HG02885 (cell line): ENCODE measurements around the gene SNRPD2.

Source experiments
- ATAC-seq: cut with Tn5 transposase; IDR thresholded peaks from one replicate; pipeline ENCODE4 v1.9.1; 2021; ENCODE audit warnings: mild to moderate bottlenecking; ENCODE audit not compliant: unreplicated experiment, poor library complexity

Gene SNRPD2

DNA sequence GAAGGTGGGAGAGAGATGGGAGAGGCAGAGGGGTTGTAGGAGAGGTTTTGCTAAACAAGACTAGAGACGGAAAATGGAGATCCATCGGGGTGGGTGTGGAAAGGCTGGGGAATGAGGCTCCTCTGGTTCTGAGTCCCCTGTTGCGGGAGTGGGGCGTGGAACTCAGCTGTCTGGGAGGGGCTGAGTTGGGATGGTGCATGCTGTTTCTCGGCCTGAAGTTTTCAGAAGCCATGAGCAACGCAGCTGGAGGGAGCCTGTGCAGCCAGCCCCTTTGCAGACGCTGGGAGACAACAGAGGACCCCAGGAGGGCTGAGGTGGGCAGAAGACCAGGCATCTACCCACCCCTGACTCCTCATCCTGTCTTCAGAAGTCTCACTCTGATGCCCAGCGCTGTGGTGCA, 31.1 kb downstream of the SNRPD2 start:
- no peak for ATAC-seq

DNA sequence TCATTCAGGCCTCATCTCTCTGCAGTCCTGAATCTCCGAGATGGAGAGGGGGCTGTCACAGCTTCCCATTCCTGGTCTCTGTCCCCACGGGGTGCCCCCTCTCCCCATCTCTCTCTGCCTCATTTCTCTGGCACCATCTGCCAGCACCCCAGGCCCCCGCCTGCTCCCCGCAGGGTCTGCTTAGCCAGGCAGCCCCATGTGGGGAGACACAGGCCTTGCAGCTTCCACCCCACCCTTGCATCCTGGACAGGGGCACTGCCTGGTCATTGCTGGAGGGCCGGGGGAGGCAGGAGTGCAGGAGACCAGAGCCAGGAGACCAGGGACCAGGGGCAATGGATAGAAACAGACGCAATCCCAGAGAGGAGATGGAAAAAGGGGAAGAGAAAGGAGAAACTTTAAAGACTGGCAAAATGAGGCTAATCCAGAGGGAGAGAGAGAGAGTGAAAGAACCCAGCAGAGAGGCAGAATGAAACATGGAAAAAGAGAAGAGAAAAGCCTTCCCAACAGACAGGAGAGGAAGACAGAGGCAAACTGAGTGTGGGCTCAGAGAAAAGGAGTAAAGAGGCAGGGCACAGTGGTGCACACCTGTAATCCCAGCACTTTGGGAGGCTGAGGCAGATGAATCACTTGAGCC, 32.5 kb downstream of the SNRPD2 start:
- no peak for ATAC-seq

DNA sequence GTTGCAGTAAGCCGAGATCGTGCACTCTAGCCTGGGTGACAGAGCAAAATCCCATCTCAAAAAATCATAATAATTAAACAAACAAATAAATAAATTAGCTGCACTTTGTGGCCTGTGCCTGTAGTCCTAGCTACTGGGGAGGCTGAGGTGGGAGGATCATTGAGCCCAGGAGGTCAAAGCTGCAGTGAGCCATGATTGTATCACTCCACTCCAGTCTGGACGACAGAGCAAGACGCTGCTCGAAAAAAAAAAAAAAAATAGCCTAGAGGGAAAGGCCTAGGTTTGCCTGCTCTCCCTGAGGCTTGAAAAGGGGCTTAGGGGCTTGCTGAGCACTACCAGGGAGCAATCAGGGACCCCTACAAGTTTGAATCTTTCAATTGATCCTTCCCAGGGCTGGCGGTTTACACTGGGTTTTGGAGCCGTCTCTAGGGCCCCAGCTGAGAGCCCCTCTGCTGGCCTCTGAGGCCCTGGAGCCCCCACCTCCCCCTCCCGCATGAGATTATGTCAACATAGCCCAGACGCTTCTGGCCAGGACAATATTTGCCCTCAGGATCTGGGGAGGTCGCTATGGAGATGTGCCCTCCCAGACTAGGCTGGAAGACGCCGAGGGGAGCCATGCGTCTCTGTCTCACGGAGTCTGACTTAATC, 34.1 kb downstream of the SNRPD2 start:
- ATAC-seq: no peak

DNA sequence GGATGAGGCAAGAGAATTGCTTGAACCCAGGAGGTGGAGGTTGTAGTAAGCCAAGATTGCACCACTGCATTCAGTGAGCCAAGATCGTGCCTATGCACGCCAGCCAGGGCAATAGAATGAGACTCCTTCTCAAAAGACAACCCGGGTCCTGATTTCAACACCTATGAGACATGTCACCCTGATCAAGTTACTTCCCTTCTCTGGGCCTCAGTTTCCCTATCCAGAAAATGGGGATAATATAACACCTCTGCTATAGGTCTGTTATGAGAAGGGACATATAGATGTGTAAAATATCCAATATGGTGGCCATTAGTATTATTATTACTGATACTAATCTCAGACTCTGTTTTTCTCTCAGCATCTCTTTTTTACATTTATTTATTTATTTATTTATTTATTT, 36.7 kb downstream of the SNRPD2 start:
- ATAC-seq: no peak

DNA sequence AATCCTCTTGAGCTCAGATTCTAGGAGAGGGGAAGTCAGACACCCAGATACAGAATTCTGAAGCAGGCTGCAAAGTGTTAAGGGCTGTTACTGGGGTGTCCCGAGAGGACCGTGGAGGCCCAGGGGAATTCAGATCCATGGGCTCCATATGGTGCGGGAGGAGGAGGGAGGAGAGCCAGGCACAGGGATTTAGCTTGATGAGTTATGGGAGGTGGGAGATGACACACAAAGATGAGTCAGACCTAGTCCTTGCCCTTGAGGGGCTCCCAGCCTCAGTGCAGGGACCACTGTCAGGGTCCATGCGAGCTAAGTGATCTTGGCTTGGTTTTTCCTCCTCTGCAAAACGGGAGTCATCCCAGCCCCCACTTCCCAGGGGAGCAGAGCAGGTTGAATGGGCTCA, 38.1 kb downstream of the SNRPD2 start:
- no peak for ATAC-seq

DNA sequence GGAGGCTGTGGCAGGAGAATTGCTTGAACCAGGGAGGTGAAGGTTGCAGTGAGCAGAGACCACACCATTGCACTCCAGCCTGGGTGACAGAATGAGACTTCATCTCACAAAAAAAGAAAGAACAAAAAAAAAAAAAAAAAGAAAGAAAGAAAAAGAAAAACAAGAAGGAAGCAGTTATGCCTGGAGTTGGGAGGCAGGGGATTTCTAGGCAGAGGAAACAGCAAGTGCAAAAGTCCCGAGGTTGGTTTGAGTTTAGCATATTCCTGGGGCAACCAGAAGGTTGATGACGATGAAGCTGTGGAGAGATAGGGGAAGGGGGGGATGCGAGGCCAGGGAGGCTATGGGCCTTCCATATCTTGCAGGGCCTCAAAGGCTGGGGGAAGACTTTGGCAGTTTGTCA, 41.0 kb downstream of the SNRPD2 start:
- no peak for ATAC-seq

DNA sequence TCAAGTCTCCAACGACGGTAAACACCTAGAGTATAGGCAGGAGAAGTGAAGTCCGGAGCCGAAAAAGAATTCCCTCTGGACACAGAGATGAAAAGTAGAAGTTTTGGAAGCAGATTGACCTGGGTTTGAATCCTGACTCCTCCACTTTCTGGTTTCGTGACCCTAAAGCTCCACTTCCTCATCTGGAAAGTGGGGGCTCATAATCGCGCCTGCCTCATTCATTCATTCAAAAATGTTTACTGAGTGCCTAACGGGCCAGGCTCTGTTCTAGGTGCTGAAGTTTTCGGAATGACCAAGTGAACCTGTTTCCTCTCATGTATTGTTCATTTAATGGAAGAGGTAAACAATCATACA, 45.4 kb downstream of the SNRPD2 start:
- no peak for ATAC-seq

DNA sequence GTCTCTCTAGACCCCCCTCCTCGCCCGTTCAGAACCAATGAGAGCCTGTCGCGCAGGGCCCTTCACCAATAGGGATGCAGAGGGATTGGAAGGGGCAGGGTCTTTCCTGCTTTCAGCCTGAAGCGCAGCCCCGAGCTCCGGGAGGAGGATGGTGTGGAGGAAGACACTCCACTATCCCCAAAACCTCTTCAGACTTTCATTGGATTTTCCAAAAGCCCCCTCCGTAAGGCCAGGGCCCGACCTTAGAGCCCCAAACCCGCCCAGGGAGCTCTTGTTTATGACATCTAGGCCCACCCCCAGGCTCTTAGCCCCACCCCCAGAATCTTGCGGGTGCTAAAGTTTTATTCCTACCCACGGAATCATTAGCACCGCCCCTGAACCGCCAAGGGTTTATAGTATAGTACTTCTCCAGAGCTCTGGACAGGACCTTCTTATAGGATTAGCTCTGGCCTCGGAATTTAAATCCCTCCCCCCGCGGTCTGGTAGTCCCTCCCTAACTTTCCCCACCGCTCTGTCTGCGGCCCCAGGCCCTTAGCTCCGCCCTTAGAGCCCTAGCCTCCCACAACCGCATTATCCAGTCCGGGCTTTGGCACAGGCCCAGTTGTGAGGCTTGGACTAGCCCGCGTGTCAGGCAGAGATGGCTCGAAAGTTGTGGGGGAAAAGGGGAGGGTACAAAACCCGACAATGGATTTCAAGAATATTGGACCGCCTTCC, 46.0 kb downstream of the SNRPD2 start:
- ATAC-seq: peak; percentile 42

DNA sequence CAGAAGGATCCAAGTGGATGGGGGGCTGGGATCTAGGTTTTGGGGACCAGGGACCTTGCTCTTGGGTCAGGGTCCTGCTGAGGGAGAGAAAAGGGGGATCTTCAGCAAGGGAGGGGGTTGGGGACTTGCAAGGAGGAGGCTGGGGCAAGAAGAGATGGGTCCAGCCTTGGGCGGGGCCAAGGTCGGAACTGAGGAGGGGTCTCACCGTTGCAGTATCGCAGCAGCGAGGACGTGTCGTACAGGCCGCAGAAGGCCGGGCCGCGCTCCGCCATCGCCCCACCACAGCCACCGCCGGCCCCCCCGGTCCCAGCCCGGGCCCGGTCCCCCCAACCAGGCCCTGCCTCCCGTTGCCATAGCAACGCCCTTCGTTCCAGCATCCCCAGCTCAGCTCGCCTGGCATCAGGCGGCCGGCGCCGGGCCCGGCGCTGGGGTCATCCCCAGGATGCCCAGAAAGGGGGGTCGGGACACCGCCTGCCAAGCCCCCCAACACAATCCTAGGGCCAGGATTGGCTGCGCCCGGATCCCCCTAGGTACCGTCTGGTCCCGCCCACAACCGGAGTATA, 46.6 kb downstream of the SNRPD2 start:
- ATAC-seq: no peak

DNA sequence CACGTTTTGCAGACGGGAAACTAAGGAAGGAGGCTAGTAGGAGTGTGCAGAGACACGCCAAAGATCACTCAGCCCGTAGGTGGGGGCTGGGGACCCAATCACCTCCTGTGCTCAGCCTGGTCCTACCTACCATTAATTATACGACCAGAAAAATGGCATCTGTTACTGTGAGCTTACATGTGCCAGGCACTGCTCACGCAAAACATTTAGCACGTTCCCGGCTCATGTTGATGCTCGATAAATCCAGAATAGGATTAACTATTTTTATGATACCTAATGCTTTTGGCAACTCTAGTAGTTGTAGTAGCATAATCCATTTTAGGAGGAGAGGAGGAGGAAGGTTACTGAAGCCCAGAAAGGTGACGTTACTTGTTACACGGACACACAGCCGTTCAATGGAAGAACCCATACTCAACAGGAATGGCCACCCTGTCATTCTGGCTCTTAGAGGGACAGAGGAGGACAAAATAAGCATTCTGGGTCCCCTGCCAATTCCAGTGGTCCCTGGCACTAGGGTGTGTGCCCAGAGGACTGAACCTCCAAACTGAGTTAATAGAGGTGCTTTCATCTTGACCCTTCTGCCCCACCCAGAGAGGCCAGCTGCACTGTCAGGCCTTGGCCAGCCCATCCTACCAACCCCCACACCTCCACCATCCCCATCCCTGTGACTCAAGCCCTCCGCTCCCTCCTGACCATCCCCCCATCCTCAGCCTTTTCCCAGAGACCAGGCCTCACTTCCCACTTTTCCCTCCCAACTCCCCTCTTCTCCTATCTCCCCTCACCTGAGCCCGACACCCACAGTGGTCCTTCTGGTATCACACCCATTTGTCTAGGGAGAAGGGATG, 47.6 kb downstream of the SNRPD2 start:
- ATAC-seq: no peak

DNA sequence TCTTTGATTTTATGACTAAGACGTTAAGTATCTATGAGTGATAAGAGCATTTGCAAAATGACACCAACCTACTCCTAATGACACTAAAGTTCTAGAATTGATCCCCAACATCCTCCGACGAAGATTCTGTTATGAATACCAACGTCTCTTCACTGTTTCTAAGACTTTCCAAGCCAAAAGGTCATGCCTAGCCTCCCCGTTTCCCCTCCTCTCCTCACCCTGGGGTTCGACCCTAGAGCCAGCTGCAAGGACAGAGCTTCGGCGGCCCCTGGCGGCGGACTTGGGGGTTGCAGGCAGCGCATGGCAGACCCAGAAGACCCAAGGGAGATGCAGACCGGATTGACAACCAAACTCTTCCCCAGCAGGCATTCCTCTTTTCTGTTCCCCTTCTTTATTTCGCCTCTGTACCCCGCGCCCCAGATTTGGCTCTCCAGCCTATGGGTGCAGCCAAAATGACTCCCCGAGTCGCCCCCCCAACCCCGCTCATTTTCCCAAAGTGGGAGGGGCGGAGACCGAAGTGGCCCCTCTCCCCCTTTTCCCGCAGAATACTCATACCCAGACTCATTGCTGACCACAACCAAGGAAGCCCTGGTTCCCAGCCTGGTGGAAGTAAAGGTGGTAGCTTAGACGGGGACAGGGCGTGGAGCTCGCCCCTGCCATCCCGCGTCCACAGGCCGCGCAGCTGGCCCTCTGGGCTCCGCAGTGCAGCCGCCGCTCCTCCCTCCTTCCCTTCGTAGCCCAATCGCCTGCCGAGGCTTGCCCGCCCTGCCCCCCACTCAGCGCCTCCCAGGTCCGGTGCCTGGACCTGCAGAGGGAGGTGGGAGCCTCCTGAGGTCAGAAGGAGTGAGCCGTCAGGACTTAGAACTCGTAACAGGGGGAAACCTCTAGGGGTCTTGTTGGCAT, 48.5 kb downstream of the SNRPD2 start:
- peak; percentile 28 for ATAC-seq

DNA sequence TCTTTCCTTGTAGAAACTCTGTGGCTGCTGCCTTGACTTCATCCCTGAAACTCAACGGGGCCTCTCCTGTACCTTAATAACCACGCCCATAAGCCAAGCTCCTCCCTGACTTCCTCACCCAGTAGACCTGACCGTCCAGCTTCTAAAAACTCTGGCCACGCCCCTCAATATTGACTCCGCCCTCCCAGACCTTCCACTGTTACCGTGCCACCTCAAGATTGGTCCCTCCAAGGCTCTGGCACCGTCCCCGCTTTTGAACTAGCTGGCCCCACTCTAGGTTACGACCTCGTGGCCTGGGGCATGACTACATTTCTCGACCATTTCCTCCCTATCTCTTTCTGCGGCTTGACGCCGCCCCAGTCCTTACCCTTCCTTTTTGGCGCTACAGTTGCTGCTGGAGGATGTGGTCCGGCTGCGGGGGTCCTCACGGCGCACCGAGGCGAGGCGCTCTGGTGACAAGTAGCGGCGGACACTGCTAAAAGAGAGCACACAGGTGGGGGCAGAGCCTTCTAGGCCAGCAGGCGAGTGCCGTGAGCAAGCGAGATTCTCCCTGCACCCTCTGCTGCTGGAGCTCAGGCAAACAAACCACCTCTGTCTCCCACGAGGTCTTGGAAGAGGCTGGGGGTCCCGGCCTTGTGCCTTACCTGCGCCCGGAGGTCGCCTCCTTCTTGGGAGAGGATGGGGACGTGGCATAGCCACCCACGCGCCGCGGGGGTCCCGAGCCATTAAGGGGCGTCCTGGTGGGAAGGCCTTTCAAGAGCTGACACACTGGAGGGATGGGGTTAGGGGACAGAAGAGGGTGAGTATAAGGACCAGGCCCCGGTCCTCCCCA, 50.3 kb downstream of the SNRPD2 start:
- peak; percentile 38 for ATAC-seq

DNA sequence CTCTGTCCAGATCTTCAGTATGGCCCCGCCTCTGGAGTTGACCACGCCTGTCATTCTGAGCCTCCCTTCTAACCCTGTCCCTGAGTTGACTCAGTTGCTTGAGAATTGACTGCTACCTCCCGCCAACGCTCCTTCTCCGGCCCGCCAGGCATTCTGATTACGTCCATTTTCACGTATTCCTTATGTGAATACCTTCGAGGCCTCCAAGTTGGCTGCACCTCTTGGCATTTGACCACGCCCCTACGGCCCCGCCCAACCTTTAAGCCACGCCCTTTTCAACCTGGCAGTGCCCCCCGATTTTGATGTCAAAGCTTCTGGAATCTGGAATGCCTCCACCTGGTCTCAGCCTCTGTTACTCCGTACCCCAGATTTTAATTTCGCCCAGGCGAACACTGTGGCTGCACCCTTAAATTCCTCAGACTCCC, 50.9 kb downstream of the SNRPD2 start:
- ATAC-seq: no peak

DNA sequence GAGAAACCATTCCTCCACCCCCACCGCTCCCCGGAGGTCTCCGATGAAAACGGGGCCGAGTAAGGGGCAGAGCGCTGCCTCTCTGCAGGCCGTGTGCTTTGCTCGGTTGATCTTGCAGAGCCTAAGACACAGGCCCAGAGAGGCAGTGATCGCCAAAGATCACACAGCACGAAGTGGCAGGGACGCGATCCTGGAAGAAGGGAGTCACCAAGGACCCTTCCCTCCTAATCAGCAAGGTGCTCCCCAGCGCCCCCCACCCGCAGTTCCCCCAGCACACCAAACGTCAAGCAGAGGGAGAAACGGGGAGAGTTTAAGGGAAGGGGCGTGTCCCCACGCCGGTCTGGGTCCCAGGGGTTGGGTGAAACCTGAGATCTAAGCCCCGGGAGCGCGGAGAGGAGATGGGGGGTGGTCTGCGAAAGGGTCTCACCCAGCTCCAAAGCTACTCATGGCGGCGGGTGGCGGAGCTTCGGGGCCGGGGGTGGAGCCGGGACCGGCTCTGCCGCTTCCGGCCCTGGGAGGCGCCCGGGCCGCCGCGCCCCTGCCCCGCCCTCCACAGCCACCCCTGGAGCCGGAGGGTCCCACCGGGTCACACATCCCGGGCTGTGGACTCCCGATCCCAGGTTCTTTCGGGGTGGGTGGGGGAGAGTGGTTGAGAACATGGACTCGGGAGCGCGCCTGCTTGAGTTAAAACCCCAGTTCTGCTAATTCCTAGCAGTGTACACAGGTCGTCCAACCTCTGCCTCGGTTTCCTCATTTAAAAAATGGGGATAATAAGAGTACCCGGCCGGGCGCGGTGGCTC, 52.6 kb downstream of the SNRPD2 start, which contains the start of gene EML2:
EML2 (minus strand) TSS at position 468 of the 800 bp plus-strand sequence; CDS start at position 447, 21 bp downstream.
- no peak for ATAC-seq

DNA sequence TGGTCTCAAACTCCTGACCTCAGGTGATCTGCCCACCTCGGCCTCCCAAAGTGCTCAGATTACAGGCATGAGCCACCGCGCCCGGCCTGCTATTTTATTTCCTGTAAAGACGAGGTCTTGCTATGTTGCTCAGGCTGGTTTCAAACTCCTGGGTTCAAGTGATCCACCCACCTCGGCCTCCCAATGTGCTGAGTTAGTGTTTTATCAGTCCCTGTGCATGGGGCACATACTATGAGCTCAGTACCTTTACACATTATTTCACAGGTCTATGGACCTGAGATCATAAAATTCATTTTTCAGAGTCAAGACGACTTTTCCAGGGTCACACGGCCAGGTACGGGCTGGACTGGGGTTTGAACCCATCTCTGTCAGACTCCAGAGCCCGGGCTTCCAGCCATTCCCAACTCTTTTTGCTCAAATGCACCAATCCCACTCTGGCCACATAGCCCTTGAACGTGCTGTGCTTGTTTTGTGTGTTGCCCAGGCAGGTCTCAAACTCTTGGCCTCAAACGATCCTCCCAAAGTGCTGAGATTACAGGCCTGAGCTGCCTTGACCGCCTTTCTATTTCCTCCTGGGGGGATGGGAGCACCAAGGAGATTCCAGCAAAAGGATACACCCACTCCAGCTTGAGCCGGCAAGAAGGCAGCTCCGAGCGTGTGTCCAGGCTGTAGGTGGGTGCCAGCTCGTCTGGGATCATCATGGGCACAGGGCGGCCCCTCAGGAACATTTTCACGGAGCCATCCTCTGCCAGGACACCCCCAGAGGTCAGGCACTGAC, 53.7 kb downstream of the SNRPD2 start:
- ATAC-seq: no peak
